Activated naive CD8-positive, alpha-beta T cell (primary cell): Measurements from ENCODE around the gene COX14.
A peak's percentile ranks its signal among the peaks of the same experiment; 100 is the strongest.
"Not testable (repeated sequence)": the region's sequence is repeated elsewhere in the genome, so short reads cannot be mapped to it uniquely, and the experiment has no call there.

Source experiments
- H3K27ac Mint-ChIP-seq: one replicate; pipeline ENCODE4 v1.8.0; 2021; ENCODE audit warnings: mixed read lengths
- H3K27me3 Mint-ChIP-seq: one replicate; pipeline ENCODE4 v1.8.0; 2021; ENCODE audit warnings: mixed read lengths
- H3K36me3 Mint-ChIP-seq: one replicate; pipeline ENCODE4 v1.8.0; 2021; ENCODE audit warnings: mixed read lengths
- H3K4me1 Mint-ChIP-seq: one replicate; pipeline ENCODE4 v1.8.0; 2021; ENCODE audit warnings: low read depth, mixed read lengths
- H3K4me3 Mint-ChIP-seq: one replicate; pipeline ENCODE4 v1.8.0; 2021; ENCODE audit warnings: mild to moderate bottlenecking, mixed read lengths
- H3K9me3 Mint-ChIP-seq: one replicate; pipeline ENCODE4 v1.8.0; 2021; ENCODE audit warnings: low read depth, mixed read lengths

COX14 gene

GRCh38 chr12:50148011-50148410 lies 36.0 kb downstream of the COX14 start:
- H3K36me3 Mint-ChIP-seq, H3K27ac Mint-ChIP-seq, H3K4me3 Mint-ChIP-seq, H3K9me3 Mint-ChIP-seq, H3K27me3 Mint-ChIP-seq: not testable (repeated sequence)
- peaks cover 26% of the 10 kb centered on the region for H3K4me1 Mint-ChIP-seq

- Mint-ChIP-seq H3K36me3 (peaks cover 1% of the 10 kb centered on the region), H3K4me3 (no peak overlapping the region), H3K4me1 (peaks cover 26% of the 10 kb centered on the region), H3K9me3 (no peaks in the 10 kb centered on the region), H3K27ac (no peak overlapping the region), H3K27me3 (no peaks in the 10 kb centered on the region)
Observed at GRCh38 chr12:50149311-50149710, 37.3 kb downstream of the COX14 start.

GRCh38 chr12:50151047-50151687 lies 39.1 kb downstream of the COX14 start:
- no peaks in the 10 kb centered on the region for H3K36me3 Mint-ChIP-seq
- peaks cover 19% of the 10 kb centered on the region for H3K4me1 Mint-ChIP-seq
- H3K9me3 Mint-ChIP-seq, result no peaks in the 10 kb centered on the region
- H3K27me3 Mint-ChIP-seq, result no peaks in the 10 kb centered on the region
- peak overlapping the region; percentile 42 for H3K27ac Mint-ChIP-seq
- no peak overlapping the region for H3K4me3 Mint-ChIP-seq

- not testable (repeated sequence) for H3K4me3 Mint-ChIP-seq, H3K27ac Mint-ChIP-seq, H3K27me3 Mint-ChIP-seq
Observed at GRCh38 chr12:50154947-50155346, 42.9 kb downstream of the COX14 start.

GRCh38 chr12:50156641-50157040 lies 44.6 kb downstream of the COX14 start:
- no peaks in the 10 kb centered on the region for H3K27me3 Mint-ChIP-seq
- H3K9me3 Mint-ChIP-seq, result no peaks in the 10 kb centered on the region
- peaks cover 27% of the 10 kb centered on the region for H3K4me1 Mint-ChIP-seq
- peaks cover 3% of the 10 kb centered on the region for H3K36me3 Mint-ChIP-seq
- no peak overlapping the region for H3K27ac Mint-ChIP-seq
- no peak overlapping the region for H3K4me3 Mint-ChIP-seq

More at GRCh38 chr12:50154947-50155346, 42.9 kb downstream of the COX14 start:
- not testable (repeated sequence) for H3K36me3 Mint-ChIP-seq, H3K9me3 Mint-ChIP-seq
- peaks cover 26% of the 10 kb centered on the region for H3K4me1 Mint-ChIP-seq

- Mint-ChIP-seq H3K27me3 (no peaks in the 10 kb centered on the region), H3K36me3 (peaks cover 3% of the 10 kb centered on the region), H3K4me1 (peaks cover 26% of the 10 kb centered on the region), H3K9me3 (no peaks in the 10 kb centered on the region), H3K4me3 (no peak overlapping the region), H3K27ac (peak overlapping the region; percentile 30)
Observed at GRCh38 chr12:50157259-50157658, 45.2 kb downstream of the COX14 start.

- H3K4me3 Mint-ChIP-seq, result no peak overlapping the region
- no peaks in the 10 kb centered on the region for H3K9me3 Mint-ChIP-seq
- peaks cover 43% of the 10 kb centered on the region for H3K4me1 Mint-ChIP-seq
- no peaks in the 10 kb centered on the region for H3K27me3 Mint-ChIP-seq
- peaks cover 3% of the 10 kb centered on the region for H3K36me3 Mint-ChIP-seq
- peak overlapping the region; percentile 51 for H3K27ac Mint-ChIP-seq
Observed at GRCh38 chr12:50160643-50161042, 48.6 kb downstream of the COX14 start.

GRCh38 chr12:50162230-50162629 lies 50.2 kb downstream of the COX14 start:
- no peaks in the 10 kb centered on the region for H3K27me3 Mint-ChIP-seq
- no peak overlapping the region for H3K27ac Mint-ChIP-seq
- H3K4me3 Mint-ChIP-seq, result no peak overlapping the region
- no peaks in the 10 kb centered on the region for H3K9me3 Mint-ChIP-seq
- peaks cover 48% of the 10 kb centered on the region for H3K4me1 Mint-ChIP-seq
- H3K36me3 Mint-ChIP-seq, result peaks cover 7% of the 10 kb centered on the region

- H3K9me3 Mint-ChIP-seq, result no peaks in the 10 kb centered on the region
- H3K4me1 Mint-ChIP-seq, result peaks cover 42% of the 10 kb centered on the region
- H3K36me3 Mint-ChIP-seq, result peaks cover 4% of the 10 kb centered on the region
- peak overlapping the region; percentile 18 for H3K27ac Mint-ChIP-seq
- H3K27me3 Mint-ChIP-seq, result no peaks in the 10 kb centered on the region
- H3K4me3 Mint-ChIP-seq, result peak overlapping the region; percentile 36
Observed at GRCh38 chr12:50164963-50165362, 52.9 kb downstream of the COX14 start.

- no peaks in the 10 kb centered on the region for H3K9me3 Mint-ChIP-seq
- peaks cover 32% of the 10 kb centered on the region for H3K4me1 Mint-ChIP-seq
- peak overlapping the region; percentile 94 for H3K27ac Mint-ChIP-seq
- peak overlapping the region; percentile 94 for H3K4me3 Mint-ChIP-seq
- peaks cover 4% of the 10 kb centered on the region for H3K36me3 Mint-ChIP-seq
- no peaks in the 10 kb centered on the region for H3K27me3 Mint-ChIP-seq
Observed at GRCh38 chr12:50166799-50167048, 54.7 kb downstream of the COX14 start.

GRCh38 chr12:50167049-50167828 lies 55.2 kb downstream of the COX14 start, which contains the start of gene CERS5:
TSS of gene CERS5 (minus strand) at chr12:50167369. CDS start at chr12:50167297, 72 bp downstream.
- H3K4me1 Mint-ChIP-seq, result peaks cover 30% of the 10 kb centered on the region
- H3K4me3 Mint-ChIP-seq, result peak within 1 kb of the TSS; percentile 94
- H3K9me3 Mint-ChIP-seq, result no peaks in the 10 kb centered on the region
- H3K36me3 Mint-ChIP-seq, result peaks cover 4% of the 10 kb centered on the region
- no peaks in the 10 kb centered on the region for H3K27me3 Mint-ChIP-seq
- peak within 1 kb of the TSS; percentile 94 for H3K27ac Mint-ChIP-seq
